ENCODE data around the gene DNAJA3.

DNA sequence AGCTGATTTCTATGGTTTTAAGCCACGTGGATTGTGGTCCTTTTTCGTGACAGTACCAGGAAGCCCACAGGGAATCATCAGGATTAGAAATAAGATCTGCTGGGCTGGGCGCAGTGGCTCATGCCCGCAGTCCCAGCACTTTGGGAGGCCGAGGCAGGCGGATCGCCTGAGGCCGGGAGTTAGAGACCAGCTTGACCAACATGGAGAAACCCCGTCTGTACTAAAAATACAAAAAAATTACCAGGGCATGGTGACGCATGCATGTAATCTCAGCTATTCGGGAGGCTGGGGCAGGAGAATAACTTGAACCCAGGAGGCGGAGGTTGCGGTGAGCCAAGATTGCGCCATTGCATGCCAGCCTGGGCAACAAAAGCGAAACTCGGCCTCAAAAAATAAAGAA, 42.2 kb downstream of the DNAJA3 start:
- TF ChIP-seq, protein P1, sequence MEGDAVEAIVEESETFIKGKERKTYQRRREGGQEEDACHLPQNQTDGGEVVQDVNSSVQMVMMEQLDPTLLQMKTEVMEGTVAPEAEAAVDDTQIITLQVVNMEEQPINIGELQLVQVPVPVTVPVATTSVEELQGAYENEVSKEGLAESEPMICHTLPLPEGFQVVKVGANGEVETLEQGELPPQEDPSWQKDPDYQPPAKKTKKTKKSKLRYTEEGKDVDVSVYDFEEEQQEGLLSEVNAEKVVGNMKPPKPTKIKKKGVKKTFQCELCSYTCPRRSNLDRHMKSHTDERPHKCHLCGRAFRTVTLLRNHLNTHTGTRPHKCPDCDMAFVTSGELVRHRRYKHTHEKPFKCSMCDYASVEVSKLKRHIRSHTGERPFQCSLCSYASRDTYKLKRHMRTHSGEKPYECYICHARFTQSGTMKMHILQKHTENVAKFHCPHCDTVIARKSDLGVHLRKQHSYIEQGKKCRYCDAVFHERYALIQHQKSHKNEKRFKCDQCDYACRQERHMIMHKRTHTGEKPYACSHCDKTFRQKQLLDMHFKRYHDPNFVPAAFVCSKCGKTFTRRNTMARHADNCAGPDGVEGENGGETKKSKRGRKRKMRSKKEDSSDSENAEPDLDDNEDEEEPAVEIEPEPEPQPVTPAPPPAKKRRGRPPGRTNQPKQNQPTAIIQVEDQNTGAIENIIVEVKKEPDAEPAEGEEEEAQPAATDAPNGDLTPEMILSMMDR (IDR thresholded peaks at IDR 0.05; ENCODE audit: low read depth, low read length), result no peak
- no peak for TF ChIP-seq EZH2phosphoT487 (IDR thresholded peaks at IDR 0.05; ENCODE audit: low read depth)
